RWPE1 (cell line): Measurements from ENCODE around the gene GATC.
A peak's percentile ranks its signal among the peaks of the same experiment; 100 is the strongest.

Experiments
- CTCF ChIA-PET: fragments of 350-600 bp; sonication (Branson Sonifier 250); formaldehyde crosslinking; extraction: SDS; loops from one replicate; lab custom pipeline; 2021; lab: Yijun Ruan, JAX
- POLR2A ChIA-PET: fragments of 400-600 bp; formaldehyde crosslinking; extraction: SDS; loops from one replicate; lab custom pipeline; 2020; ENCODE audit warnings: antibody characterized with exemption; ENCODE audit not compliant: low non-redundant PET; lab: Yijun Ruan, JAX
- DNase-seq: peaks from one replicate; pipeline ENCODE4 v3.0.0; 2012; ENCODE audit warnings: low spot score
- H3K27ac ChIP-seq: fragments of 450-650 bp; 2 replicates; pipeline ENCODE4 v1.5.1; 2017
- TF ChIP-seq, protein P1 (sequence below): fragments of 450-650 bp; conservative IDR thresholded peaks from 2 replicates; pipeline ENCODE4 v1.5.1; 2017; ENCODE audit warnings: low read depth, mild to moderate bottlenecking

The GATC gene

GRCh38 chr12:120429368-120429767 is 16.9 kb upstream of the GATC start:
- CTCF ChIA-PET = interaction anchor here (1.0 to 1.3 kb wide), 3 partner anchors 15 to 72 kb away, joined by 3 to 8 read pairs (median 8); no protein-coding TSS in a partner anchor
- H3K27ac ChIP-seq = no peak overlapping the region
- TF ChIP-seq, protein P1, sequence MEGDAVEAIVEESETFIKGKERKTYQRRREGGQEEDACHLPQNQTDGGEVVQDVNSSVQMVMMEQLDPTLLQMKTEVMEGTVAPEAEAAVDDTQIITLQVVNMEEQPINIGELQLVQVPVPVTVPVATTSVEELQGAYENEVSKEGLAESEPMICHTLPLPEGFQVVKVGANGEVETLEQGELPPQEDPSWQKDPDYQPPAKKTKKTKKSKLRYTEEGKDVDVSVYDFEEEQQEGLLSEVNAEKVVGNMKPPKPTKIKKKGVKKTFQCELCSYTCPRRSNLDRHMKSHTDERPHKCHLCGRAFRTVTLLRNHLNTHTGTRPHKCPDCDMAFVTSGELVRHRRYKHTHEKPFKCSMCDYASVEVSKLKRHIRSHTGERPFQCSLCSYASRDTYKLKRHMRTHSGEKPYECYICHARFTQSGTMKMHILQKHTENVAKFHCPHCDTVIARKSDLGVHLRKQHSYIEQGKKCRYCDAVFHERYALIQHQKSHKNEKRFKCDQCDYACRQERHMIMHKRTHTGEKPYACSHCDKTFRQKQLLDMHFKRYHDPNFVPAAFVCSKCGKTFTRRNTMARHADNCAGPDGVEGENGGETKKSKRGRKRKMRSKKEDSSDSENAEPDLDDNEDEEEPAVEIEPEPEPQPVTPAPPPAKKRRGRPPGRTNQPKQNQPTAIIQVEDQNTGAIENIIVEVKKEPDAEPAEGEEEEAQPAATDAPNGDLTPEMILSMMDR = no peak
- POLR2A ChIA-PET = no interaction called here
- no peak for DNase-seq

DNA sequence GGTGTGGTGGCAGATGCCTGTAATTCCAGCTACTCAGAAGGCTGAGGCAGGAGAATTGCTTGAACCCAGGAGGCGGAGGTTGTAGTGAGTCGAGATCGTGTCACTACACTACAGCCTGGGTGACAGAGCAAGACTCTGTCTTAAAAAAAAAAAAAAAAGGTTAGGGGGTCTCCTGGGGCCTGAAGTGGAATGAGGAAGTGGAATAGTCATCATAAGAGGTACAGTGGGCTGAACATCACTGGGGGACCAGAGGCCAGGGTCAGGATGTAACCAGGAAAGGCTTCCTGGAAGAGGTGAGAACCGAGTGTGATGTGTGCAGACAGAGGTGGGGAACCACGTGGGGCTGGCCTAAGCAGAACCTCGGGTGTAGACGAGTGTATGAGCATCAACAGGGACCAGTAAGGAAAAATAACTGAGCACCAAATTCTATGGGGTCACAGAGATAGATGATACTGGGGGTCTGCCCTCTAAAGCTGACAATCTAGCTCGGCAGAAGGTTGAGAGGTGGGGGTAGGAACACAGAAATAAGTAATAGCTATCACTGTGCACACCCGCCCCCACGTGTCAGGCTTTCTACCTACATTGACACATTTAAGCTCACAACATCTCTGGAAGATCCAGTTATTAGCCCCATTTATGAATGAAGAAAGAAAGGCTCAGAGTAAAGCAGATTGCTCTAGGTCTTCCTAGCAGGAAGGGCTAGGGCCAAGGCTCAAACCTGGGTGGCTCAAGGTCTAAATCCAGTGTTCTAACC is 13.3 kb upstream of the GATC start:
- POLR2A ChIA-PET = no interaction called here
- CTCF ChIA-PET = no interaction called here
- TF ChIP-seq, protein P1 = no peak
- no peak for DNase-seq
- no peak overlapping the region for H3K27ac ChIP-seq

DNA sequence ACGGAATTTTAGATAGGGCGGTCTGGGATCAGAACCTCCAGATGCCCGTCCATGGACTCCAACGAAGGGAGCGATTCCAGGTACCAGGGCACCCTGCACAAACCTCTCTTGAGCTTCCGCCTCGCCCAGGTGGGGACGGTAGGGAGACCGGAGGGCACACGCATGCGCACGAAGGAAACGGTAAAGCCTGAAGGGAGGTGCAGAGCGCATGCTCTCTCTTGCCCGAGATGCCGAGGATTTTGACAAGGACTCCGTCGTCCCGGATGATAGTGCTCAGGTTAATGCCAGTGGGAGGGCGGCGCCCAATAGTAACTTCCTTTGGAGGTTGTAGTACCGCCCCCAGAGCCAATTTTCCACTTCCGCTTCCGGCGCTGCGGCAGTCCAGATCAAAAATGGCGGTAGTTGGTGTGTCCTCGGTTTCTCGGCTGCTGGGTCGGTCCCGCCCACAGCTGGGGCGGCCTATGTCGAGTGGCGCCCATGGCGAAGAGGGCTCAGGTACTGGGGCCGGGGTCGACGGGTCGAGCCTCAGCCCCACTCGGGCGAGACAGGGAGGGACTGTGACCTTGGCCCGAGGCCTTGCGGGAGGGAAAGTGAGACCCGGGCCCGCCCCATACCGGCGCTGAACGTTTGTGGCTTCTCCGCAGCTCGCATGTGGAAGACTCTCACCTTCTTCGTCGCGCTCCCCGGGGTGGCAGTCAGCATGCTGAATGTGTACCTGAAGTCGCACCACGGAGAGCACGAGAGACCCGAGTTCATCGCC is 8.3 kb upstream of the GATC start, which contains the start of gene COX6A1:
Gene COX6A1, plus strand, starts transcription at position 379 of the 760 bp plus-strand sequence. Its CDS starts 14 bp downstream, at position 393.
- TF ChIP-seq, protein P1 = peak; percentile 33
- peak within 1 kb of the TSS; percentile 82 for H3K27ac ChIP-seq
- CTCF ChIA-PET = interaction anchor here (0.7 kb wide), 1 partner anchor 210 kb away, joined by 6 read pairs; no protein-coding TSS in a partner anchor
- POLR2A ChIA-PET = interaction anchor here (0.9 kb wide), 1 partner anchor 37 kb away, joined by 3 read pairs; no protein-coding TSS in a partner anchor
- DNase-seq = peak; percentile 99

DNA sequence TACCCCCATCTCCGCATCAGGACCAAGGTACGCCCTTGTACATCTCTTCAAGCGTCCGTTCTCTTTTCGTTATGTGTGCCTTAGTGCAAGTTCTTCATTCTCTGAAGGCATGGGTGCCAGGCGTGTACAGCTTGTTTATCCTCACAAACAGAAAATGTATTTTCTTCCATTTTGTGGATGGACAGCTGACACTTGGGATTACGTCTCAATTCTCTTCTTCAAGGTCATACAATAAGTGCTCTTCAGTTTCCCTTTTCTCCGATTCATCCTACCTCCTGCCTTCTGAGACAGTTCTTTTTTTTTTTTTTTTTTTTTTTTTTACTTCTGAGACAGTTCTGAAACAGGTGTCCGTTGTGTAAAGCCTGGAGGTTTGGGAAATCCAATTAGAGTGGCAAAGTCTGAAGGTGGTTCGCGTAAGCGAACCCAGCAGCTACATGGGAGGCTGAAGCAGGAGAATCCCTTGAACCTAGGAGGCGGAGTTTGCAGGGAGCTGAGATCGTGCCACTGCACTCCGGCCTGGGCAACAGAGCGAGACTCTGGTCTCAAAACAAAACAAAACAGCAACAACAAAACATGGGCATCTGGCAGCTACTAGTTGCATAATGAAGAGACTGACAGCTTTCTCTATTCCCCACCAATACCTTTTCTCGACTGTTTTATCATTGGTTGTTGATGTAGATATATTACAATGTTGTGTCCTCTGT is 7.6 kb upstream of the GATC start:
- peak overlapping the region; percentile 82 for H3K27ac ChIP-seq
- CTCF ChIA-PET = interaction anchor here (0.5 to 0.7 kb wide), 4 partner anchors 11 to 210 kb away, joined by 4 to 6 read pairs (median 4); no protein-coding TSS in a partner anchor
- POLR2A ChIA-PET = no interaction called here
- no peak for DNase-seq
- TF ChIP-seq, protein P1 = no peak

DNA sequence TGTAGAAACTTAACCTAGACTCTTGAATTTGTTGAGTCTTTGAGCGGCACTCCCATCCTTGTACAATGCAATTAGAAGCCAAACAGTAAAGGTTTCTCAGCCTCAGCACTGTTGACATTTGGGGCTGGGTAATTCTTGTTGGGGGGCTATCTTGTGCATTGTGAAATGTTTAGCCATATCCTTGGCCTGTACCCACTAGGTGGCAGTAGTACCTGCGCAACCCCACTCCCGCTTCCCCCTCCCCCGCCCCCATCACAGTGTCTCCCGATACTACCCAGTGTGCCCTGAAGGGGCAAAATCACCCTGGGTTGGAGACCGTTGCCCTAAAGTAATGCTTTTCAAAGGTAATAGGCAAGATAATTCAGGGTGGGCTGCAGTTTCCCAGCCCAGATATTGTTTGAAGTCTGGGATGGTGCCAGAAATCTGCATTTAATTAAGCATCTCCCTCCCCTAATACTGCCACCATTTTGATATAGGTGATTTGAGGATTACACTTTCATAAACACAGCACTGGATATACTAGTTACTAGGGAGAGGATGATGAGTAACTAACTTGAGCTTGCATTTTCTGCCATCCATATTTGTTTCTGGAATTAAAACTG is 6.5 kb upstream of the GATC start:
- POLR2A ChIA-PET = no interaction called here

More for the DNA sequence above, 6.5 kb upstream of the GATC start:
- TF ChIP-seq, protein P1 = peak; percentile 77
- peak; percentile 89 for DNase-seq
- CTCF ChIA-PET = interaction anchor here (0.6 kb wide), 1 partner anchor 135 kb away, joined by 4 read pairs; no protein-coding TSS in a partner anchor
- no peak overlapping the region for H3K27ac ChIP-seq
